GM18502 (cell line): Measurements from ENCODE around the gene COL20A1.
"Not testable (repeated sequence)": the region's sequence is repeated elsewhere in the genome, so short reads cannot be mapped to it uniquely, and the experiment has no call there.

ENCODE experiments used
- ATAC-seq: cut with Tn5 transposase; IDR thresholded peaks from one replicate; pipeline ENCODE4 v1.9.1; 2021; ENCODE audit warnings: mild to moderate bottlenecking; ENCODE audit not compliant: unreplicated experiment, poor library complexity

The COL20A1 gene

GRCh38 chr20:63368151-63368550 is 75.2 kb downstream of the COL20A1 start:
- no peak for ATAC-seq

- no peak for ATAC-seq
Observed at GRCh38 chr20:63369024-63369530, 76.1 kb downstream of the COL20A1 start.

GRCh38 chr20:63369724-63370617 is 77.0 kb downstream of the COL20A1 start:
- ATAC-seq = no peak

- no peak for ATAC-seq
Observed at GRCh38 chr20:63370618-63371187, 77.7 kb downstream of the COL20A1 start.

- no peak for ATAC-seq
Observed at GRCh38 chr20:63371291-63371865, 78.4 kb downstream of the COL20A1 start.

GRCh38 chr20:63372971-63373885 is 80.2 kb downstream of the COL20A1 start:
- ATAC-seq = no peak

GRCh38 chr20:63373996-63374395 is 81.0 kb downstream of the COL20A1 start:
- no peak for ATAC-seq

GRCh38 chr20:63374504-63374903 is 81.5 kb downstream of the COL20A1 start:
- ATAC-seq = no peak

- ATAC-seq = no peak
Observed at GRCh38 chr20:63375438-63375837, 82.5 kb downstream of the COL20A1 start.

GRCh38 chr20:63376283-63377250 is 83.6 kb downstream of the COL20A1 start:
- no peak for ATAC-seq

- no peak for ATAC-seq
Observed at GRCh38 chr20:63377256-63377941, 84.4 kb downstream of the COL20A1 start.

- no peak for ATAC-seq
Observed at GRCh38 chr20:63377951-63378381, 85.0 kb downstream of the COL20A1 start.

- no peak for ATAC-seq
Observed at GRCh38 chr20:63378626-63379025, 85.6 kb downstream of the COL20A1 start.

GRCh38 chr20:63379296-63379695 is 86.3 kb downstream of the COL20A1 start:
- ATAC-seq = no peak

- ATAC-seq = not testable (repeated sequence)
Observed at GRCh38 chr20:63379872-63380271, 86.9 kb downstream of the COL20A1 start.

GRCh38 chr20:63380346-63380870 is 87.4 kb downstream of the COL20A1 start:
- ATAC-seq = no peak

GRCh38 chr20:63381781-63382431 is 88.9 kb downstream of the COL20A1 start:
- ATAC-seq = no peak
